Vagina (tissue), 2 donors: ENCODE data around the gene IRF8. TPM values are rescaled to one million over a fixed set of nuclear protein-coding genes. Genes with fewer than 3 reads are reported as not detected.

Experiments
- DNase-seq, 2 donors: peaks; one replicate each; pipeline ENCODE4 v3.0.0-alpha.2; 2017; ENCODE audit errors: extremely low spot score in 2 of 2
- H3K27ac ChIP-seq: fragments of 200-600 bp; sonication (generic); one replicate; pipeline ENCODE4 v1.5.1; 2019
- H3K27me3 ChIP-seq: fragments of 200-600 bp; sonication (generic); one replicate; pipeline ENCODE4 v1.5.1; 2019
- H3K36me3 ChIP-seq, 2 donors: fragments of 200-600 bp; sonication (generic); one replicate each; pipeline ENCODE4 v1.5.1; 2017 to 2019
- H3K4me1 ChIP-seq: fragments of 200-600 bp; sonication (generic); one replicate; pipeline ENCODE4 v1.5.1; 2019
- H3K4me3 ChIP-seq, 2 donors: fragments of 200-600 bp; sonication (generic); 1 replicate in 1 of 2; 2 replicates in 1 of 2; pipeline ENCODE4 v1.5.1; 2016 to 2019
- H3K9me3 ChIP-seq: fragments of 200-600 bp; sonication (generic); one replicate; pipeline ENCODE4 v1.5.1; 2019
- CTCF ChIP-seq, 3 experiments: fragments of 450-650 bp in 2 of 3; fragments of 200-600 bp in 1 of 3; sonication (generic) in 1 of 3; IDR thresholded peaks; one replicate each; pipeline ENCODE4 v1.5.1; 2017 to 2019; ENCODE audit warnings: antibody characterized with exemption in 3 of 3, mild to moderate bottlenecking in 2 of 3, moderate library complexity in 2 of 3
- POLR2A ChIP-seq, 2 donors: fragments of 450-650 bp; IDR thresholded peaks; one replicate each; pipeline ENCODE4 v1.6.1; 2017; ENCODE audit warnings: antibody characterized with exemption in 2 of 2, mild to moderate bottlenecking in 2 of 2, moderate library complexity in 2 of 2
- POLR2AphosphoS5 ChIP-seq, 2 donors: sonication (generic); formaldehyde crosslinking; IDR thresholded peaks; one replicate each; pipeline ENCODE4 v1.9.0; 2017; ENCODE audit warnings: antibody characterized with exemption in 2 of 2, mild to moderate bottlenecking in 2 of 2, low read depth in 1 of 2; ENCODE audit not compliant: insufficient read depth in 1 of 2
- intact Hi-C: fragments of 100-400 bp; cut with DNase I; formaldehyde crosslinking; loops from one replicate; pipeline ENCODE4 v1.15.1; 2023
- total RNA-seq: library from RNA; depleted of rRNA; stranded (reverse); fragments of >200 nt; gene quantifications from one replicate; pipeline ENCODE4 v1.2.3, GENCODE V29; 2016

IRF8 gene
- total RNA-seq, 1 donor from 2014 or later, result 7.6 TPM

DNA sequence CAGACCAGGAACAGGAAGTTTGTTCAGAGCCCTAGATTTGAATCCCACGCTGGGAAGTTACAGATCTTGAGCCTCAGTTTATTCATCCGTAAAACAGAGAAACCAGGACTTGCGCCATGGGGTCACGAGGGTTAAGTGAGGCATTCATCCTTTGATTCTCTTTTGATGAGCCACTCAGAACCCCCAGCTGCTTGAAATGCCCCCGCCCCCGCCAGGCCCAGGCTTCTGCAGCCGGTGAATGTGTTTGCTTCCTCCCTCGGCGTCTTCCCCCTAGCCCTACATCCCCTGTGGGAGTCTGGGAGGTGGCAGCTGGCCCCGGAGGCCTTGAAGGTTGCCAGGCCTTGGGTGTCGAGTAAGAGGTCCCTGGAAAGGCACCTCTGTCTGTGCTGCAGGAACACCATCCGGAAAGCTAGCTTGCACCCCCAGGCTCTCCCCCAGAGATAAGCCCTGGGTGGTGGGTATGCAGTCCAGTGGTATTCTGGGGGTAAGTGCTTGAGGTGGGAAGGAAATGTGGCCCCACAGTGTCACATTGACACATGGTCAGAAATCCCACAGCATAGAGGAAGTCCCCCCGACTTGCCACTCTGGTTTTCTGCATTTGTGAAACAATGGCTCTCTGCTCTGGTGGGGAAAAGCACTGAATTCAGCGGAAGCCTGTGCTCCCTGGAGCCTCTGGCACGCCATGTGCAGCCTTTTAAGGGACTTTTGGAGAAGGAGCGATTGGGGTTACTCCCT is 14.9 kb downstream of the IRF8 start:
- DNase-seq, result no peak
- no peaks in the 10 kb centered on the region for H3K4me1 ChIP-seq
- no peak overlapping the region for H3K27ac ChIP-seq
- TF ChIP-seq POLR2A (IDR thresholded peaks at IDR 0.05) (no peak), POLR2AphosphoS5 (IDR thresholded peaks at IDR 0.05; ENCODE audit: insufficient read depth in 1 of 2, low read depth in 1 of 2) (no peak), CTCF (IDR thresholded peaks at IDR 0.05) (no peak)
- H3K36me3 ChIP-seq, result no peaks in the 10 kb centered on the region
- intact Hi-C loops, result no loop called here
- no peak overlapping the region for H3K4me3 ChIP-seq
- no peaks in the 10 kb centered on the region for H3K27me3 ChIP-seq
- no peaks in the 10 kb centered on the region for H3K9me3 ChIP-seq

DNA sequence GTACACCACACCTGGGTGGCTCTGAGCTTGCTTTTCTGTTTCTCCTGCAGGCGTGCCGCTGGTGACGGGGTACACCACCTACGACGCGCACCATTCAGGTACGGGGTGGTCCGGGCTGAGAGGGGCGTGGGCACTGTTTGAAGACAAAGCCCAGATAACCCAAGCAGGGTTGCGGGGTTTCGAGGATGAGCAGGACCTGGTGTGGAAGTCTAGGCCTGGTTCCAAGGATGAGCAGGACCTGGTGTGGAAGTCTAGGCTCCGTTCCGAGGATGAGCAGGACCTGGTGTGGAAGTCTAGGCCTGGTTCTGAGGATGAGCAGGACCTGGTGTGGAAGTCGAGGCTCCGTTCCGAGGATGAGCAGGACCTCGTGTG is 15.4 kb downstream of the IRF8 start:
- no peaks in the 10 kb centered on the region for H3K36me3 ChIP-seq
- no peak overlapping the region for H3K27ac ChIP-seq
- DNase-seq, result no peak
- H3K4me1 ChIP-seq, result no peaks in the 10 kb centered on the region
- no peaks in the 10 kb centered on the region for H3K9me3 ChIP-seq
- no peak for TF ChIP-seq POLR2A (IDR thresholded peaks at IDR 0.05)
- intact Hi-C loops, result no loop called here
- no peaks in the 10 kb centered on the region for H3K27me3 ChIP-seq
- H3K4me3 ChIP-seq, result no peak overlapping the region

GRCh38 chr16:85915125-85915845 is 16.3 kb downstream of the IRF8 start:
- TF ChIP-seq CTCF (IDR thresholded peaks at IDR 0.05), result no peak
- no peak for TF ChIP-seq POLR2AphosphoS5 (IDR thresholded peaks at IDR 0.05; ENCODE audit: insufficient read depth in 1 of 2, low read depth in 1 of 2)
- no peak for TF ChIP-seq POLR2A (IDR thresholded peaks at IDR 0.05)
- intact Hi-C loops, result no loop called here
- no peak overlapping the region for H3K4me3 ChIP-seq
- no peaks in the 10 kb centered on the region for H3K4me1 ChIP-seq
- no peaks in the 10 kb centered on the region for H3K36me3 ChIP-seq
- no peaks in the 10 kb centered on the region for H3K9me3 ChIP-seq
- H3K27me3 ChIP-seq, result no peaks in the 10 kb centered on the region
- no peak for DNase-seq
- H3K27ac ChIP-seq, result no peak overlapping the region

DNA sequence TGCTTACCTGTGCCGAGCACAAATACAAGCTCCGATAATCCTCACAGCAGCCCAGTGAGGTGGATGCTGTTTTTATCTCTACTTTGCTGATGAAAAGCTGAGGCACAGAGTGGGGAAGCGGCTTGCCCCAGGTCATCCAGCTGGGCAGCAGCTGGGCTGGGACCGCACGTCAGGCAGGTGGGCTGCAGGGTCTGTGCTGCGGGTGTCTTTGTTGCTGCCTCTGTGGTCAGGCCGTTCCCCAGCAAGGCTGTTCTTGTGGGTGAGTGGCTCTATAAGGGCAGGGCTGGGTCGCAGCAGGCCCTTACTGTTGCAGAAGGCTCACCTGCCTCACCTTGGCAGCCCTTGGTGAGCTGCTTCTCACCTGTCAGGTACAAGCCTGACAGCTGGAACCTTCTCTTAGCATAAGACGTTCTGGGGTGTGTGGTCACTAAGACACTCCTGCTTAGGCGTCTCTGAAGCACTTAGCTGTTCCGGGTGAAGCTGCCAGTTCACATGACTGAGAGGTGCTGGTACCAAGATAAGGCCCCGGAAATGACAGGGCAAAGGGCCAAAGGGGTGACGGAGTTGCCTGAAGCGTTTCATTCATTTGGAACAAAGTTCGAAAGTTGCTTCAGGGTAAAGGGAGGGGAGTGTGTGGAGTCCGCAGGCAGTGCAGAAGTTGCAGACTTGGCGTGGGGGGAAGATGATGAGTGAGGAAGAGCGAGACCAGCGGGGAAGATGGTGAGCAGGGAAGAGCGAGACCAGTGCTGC is 17.4 kb downstream of the IRF8 start:
- no peaks in the 10 kb centered on the region for H3K9me3 ChIP-seq
- H3K4me1 ChIP-seq, result no peaks in the 10 kb centered on the region
- no peak overlapping the region for H3K27ac ChIP-seq
- intact Hi-C loops, result no loop called here
- no peaks in the 10 kb centered on the region for H3K36me3 ChIP-seq
- H3K4me3 ChIP-seq, result no peak overlapping the region
- H3K27me3 ChIP-seq, result no peaks in the 10 kb centered on the region
- TF ChIP-seq POLR2AphosphoS5 (IDR thresholded peaks at IDR 0.05; ENCODE audit: insufficient read depth in 1 of 2, low read depth in 1 of 2) (no peak), POLR2A (IDR thresholded peaks at IDR 0.05) (no peak), CTCF (IDR thresholded peaks at IDR 0.05) (no peak)
- no peak for DNase-seq

DNA sequence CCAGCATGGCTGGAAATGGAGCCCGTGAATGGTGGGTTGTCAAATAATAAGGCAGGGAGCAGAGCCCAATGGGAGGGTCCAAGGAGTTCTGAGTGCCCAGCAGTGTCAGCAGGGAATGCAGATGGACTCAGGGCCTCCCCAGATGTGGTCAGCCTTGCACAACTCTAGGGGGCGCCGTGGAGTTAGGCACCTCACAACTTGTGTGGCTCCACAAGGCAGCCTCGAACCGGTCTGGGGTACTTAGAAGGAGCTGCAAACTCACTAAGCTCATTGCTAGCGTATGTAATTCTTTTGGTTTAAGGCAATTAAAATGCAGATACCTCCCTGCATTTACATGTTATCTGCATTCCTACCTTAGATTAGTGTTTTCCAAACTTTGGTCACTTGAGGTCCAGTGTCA is 18.1 kb downstream of the IRF8 start:
- no peaks in the 10 kb centered on the region for H3K4me1 ChIP-seq
- no peaks in the 10 kb centered on the region for H3K27me3 ChIP-seq
- intact Hi-C loops, result no loop called here
- no peak overlapping the region for H3K4me3 ChIP-seq
- no peaks in the 10 kb centered on the region for H3K36me3 ChIP-seq
- H3K27ac ChIP-seq, result no peak overlapping the region
- TF ChIP-seq POLR2AphosphoS5 (IDR thresholded peaks at IDR 0.05; ENCODE audit: insufficient read depth in 1 of 2, low read depth in 1 of 2), result no peak
- no peak for TF ChIP-seq CTCF (IDR thresholded peaks at IDR 0.05)
- no peak for TF ChIP-seq POLR2A (IDR thresholded peaks at IDR 0.05)
- no peaks in the 10 kb centered on the region for H3K9me3 ChIP-seq
- no peak for DNase-seq
